HepG2 (cell line): Measurements from ENCODE around the gene LSM2. TPM values are rescaled to one million over a fixed set of nuclear protein-coding genes. Genes with fewer than 3 reads are reported as not detected.

ENCODE experiments used
- CSRNP1 ChIP-seq: sonication (generic); formaldehyde crosslinking; IDR thresholded peaks from 2 replicates; pipeline ENCODE4 v1.8.1; 2023; ENCODE audit warnings: mild to moderate bottlenecking, missing genetic modification reagents
- EHMT2 ChIP-seq: fragments of 200-600 bp; sonication (generic); IDR thresholded peaks from 2 replicates; pipeline ENCODE4 v1.7.0; 2017; ENCODE audit warnings: antibody characterized with exemption, low read depth, low read length, borderline replicate concordance
- GTF3A ChIP-seq: sonication (generic); formaldehyde crosslinking; conservative IDR thresholded peaks from 2 replicates; pipeline ENCODE4 v1.4.0; 2020; ENCODE audit warnings: mild to moderate bottlenecking, missing genetic modification reagents
- IRX3 ChIP-seq: sonication (generic); formaldehyde crosslinking; IDR thresholded peaks from 2 replicates; pipeline ENCODE4 v1.8.1; 2023; ENCODE audit warnings: mild to moderate bottlenecking, low read depth, missing genetic modification reagents, borderline replicate concordance
- MIXL1 ChIP-seq: IDR thresholded peaks from 2 replicates; pipeline ENCODE4 v1.6.1; 2016
- PCBP2 ChIP-seq: fragments of 200-400 bp; formaldehyde crosslinking; optimal IDR thresholded peaks from 2 replicates; pipeline ENCODE3; 2018; ENCODE audit warnings: low read length, low read depth; ENCODE audit not compliant: poor library complexity, severe bottlenecking
- PHF20 ChIP-seq: sonication (generic); formaldehyde crosslinking; IDR thresholded peaks from 2 replicates; pipeline ENCODE4 v1.5.0; 2020; ENCODE audit warnings: mild to moderate bottlenecking, missing genetic modification reagents
- ZNF33B ChIP-seq: sonication (generic); formaldehyde crosslinking; IDR thresholded peaks from 2 replicates; pipeline ENCODE4 v1.5.1; 2020; ENCODE audit warnings: mild to moderate bottlenecking, missing genetic modification reagents
- ZNF510 ChIP-seq: sonication (generic); formaldehyde crosslinking; IDR thresholded peaks from 2 replicates; pipeline ENCODE4 v1.4.0; 2020; ENCODE audit warnings: low read depth, mild to moderate bottlenecking, missing genetic modification reagents
- ZNF614 ChIP-seq: IDR thresholded peaks from 2 replicates; pipeline ENCODE4 v1.6.1; 2018; ENCODE audit warnings: missing biosample characterization, missing genetic modification reagents, inconsistent platforms, borderline replicate concordance
- ZNF672 ChIP-seq: sonication (generic); formaldehyde crosslinking; IDR thresholded peaks from 2 replicates; pipeline ENCODE4 v1.8.1; 2022; ENCODE audit warnings: missing genetic modification reagents
- polyA plus RNA-seq, 8 experiments: library from polyadenylated mRNA; depleted of rRNA in 3 of 8; stranded (reverse) in 7 of 8; unstranded in 1 of 8; fragments of >200 nt; fragmentation: Illumina TruSeq in 4 of 8; extraction: Trizol in 4 of 8; gene quantifications; 2 replicates each; pipeline versions ENCODE4 v1.2.1 to v1.2.3, GENCODE V29; 2011 to 2016; ENCODE audit warnings: low read depth in 4 of 8, missing spikeins in 1 of 8, mixed read lengths in 1 of 8; ENCODE audit not compliant: insufficient read depth in 1 of 8
- total RNA-seq, 5 experiments: library from RNA; depleted of rRNA; stranded (reverse); fragments of >200 nt; fragmentation: Illumina TruSeq; extraction: Trizol; gene quantifications; 2 replicates each; pipeline ENCODE4 v1.2.3, GENCODE V29; 2016; ENCODE audit warnings: low read depth in 1 of 5
- TF ChIP-seq, protein P1 (sequence below): sonication (generic); formaldehyde crosslinking; IDR thresholded peaks from 2 replicates; pipeline ENCODE4 v1.9.0; 2021; ENCODE audit warnings: missing genetic modification reagents, borderline replicate concordance
- TF ChIP-seq, protein P2 (sequence below): sonication (generic); formaldehyde crosslinking; IDR thresholded peaks from 2 replicates; pipeline ENCODE4 v1.4.0; 2020; ENCODE audit warnings: mild to moderate bottlenecking, missing genetic modification reagents
- TF ChIP-seq, protein P3 (sequence below): sonication (generic); formaldehyde crosslinking; IDR thresholded peaks from 2 replicates; pipeline ENCODE4 v1.5.1; 2020; ENCODE audit warnings: missing genetic modification reagents, mild to moderate bottlenecking, borderline replicate concordance

The LSM2 gene
- total and polyA plus RNA-seq, 2 of the 13 experiments (the other 11 are each of a cell fraction or from before 2014, with no cell fraction given), result 69.4 to 90.5 TPM

DNA sequence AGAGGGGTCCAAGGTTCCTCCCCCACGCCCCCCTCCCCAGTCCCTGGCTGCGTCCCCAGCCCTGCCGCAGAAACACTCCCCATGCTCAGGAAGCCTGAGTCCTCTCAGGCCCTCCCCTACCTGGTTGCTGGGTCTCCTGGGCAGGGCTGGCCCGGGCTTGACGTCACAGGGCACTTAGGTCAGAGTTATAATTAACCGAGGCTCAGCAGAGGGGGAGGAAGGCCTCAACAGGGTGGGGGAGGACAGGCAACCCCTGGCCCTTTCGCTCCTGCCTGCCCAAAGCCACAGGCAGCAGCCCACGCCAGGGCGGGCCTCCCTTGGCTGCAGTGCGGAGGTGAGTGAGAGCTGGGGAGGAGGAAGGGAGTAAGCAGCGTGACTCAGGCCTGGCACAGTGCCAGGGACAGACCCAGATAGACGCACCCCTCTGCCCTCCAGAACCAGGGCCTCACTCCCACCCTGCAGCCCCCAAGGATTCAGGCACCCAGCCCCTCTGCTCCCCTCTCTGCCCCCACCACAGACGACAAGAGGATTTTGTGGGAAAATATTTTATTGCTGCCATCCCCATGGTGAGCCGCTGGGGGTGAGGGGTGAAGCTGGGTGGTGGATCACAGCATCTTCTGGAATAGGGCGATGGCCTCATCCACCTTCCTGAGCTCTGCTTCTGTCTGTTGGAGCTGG lies 29.6 kb downstream of the LSM2 start, which contains the start of gene VWA7 (continued):
- TF ChIP-seq, protein P1, sequence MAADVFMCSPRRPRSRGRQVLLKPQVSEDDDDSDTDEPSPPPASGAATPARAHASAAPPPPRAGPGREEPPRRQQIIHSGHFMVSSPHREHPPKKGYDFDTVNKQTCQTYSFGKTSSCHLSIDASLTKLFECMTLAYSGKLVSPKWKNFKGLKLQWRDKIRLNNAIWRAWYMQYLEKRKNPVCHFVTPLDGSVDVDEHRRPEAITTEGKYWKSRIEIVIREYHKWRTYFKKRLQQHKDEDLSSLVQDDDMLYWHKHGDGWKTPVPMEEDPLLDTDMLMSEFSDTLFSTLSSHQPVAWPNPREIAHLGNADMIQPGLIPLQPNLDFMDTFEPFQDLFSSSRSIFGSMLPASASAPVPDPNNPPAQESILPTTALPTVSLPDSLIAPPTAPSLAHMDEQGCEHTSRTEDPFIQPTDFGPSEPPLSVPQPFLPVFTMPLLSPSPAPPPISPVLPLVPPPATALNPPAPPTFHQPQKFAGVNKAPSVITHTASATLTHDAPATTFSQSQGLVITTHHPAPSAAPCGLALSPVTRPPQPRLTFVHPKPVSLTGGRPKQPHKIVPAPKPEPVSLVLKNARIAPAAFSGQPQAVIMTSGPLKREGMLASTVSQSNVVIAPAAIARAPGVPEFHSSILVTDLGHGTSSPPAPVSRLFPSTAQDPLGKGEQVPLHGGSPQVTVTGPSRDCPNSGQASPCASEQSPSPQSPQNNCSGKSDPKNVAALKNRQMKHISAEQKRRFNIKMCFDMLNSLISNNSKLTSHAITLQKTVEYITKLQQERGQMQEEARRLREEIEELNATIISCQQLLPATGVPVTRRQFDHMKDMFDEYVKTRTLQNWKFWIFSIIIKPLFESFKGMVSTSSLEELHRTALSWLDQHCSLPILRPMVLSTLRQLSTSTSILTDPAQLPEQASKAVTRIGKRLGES (CRISPR knock-in tag), result no peak
- 0 out of 2 replicates have a peak, but pooled peaks have one; percentile 49 for TF ChIP-seq ZNF614
- no peak for TF ChIP-seq ZNF672
- TF ChIP-seq, protein P2, sequence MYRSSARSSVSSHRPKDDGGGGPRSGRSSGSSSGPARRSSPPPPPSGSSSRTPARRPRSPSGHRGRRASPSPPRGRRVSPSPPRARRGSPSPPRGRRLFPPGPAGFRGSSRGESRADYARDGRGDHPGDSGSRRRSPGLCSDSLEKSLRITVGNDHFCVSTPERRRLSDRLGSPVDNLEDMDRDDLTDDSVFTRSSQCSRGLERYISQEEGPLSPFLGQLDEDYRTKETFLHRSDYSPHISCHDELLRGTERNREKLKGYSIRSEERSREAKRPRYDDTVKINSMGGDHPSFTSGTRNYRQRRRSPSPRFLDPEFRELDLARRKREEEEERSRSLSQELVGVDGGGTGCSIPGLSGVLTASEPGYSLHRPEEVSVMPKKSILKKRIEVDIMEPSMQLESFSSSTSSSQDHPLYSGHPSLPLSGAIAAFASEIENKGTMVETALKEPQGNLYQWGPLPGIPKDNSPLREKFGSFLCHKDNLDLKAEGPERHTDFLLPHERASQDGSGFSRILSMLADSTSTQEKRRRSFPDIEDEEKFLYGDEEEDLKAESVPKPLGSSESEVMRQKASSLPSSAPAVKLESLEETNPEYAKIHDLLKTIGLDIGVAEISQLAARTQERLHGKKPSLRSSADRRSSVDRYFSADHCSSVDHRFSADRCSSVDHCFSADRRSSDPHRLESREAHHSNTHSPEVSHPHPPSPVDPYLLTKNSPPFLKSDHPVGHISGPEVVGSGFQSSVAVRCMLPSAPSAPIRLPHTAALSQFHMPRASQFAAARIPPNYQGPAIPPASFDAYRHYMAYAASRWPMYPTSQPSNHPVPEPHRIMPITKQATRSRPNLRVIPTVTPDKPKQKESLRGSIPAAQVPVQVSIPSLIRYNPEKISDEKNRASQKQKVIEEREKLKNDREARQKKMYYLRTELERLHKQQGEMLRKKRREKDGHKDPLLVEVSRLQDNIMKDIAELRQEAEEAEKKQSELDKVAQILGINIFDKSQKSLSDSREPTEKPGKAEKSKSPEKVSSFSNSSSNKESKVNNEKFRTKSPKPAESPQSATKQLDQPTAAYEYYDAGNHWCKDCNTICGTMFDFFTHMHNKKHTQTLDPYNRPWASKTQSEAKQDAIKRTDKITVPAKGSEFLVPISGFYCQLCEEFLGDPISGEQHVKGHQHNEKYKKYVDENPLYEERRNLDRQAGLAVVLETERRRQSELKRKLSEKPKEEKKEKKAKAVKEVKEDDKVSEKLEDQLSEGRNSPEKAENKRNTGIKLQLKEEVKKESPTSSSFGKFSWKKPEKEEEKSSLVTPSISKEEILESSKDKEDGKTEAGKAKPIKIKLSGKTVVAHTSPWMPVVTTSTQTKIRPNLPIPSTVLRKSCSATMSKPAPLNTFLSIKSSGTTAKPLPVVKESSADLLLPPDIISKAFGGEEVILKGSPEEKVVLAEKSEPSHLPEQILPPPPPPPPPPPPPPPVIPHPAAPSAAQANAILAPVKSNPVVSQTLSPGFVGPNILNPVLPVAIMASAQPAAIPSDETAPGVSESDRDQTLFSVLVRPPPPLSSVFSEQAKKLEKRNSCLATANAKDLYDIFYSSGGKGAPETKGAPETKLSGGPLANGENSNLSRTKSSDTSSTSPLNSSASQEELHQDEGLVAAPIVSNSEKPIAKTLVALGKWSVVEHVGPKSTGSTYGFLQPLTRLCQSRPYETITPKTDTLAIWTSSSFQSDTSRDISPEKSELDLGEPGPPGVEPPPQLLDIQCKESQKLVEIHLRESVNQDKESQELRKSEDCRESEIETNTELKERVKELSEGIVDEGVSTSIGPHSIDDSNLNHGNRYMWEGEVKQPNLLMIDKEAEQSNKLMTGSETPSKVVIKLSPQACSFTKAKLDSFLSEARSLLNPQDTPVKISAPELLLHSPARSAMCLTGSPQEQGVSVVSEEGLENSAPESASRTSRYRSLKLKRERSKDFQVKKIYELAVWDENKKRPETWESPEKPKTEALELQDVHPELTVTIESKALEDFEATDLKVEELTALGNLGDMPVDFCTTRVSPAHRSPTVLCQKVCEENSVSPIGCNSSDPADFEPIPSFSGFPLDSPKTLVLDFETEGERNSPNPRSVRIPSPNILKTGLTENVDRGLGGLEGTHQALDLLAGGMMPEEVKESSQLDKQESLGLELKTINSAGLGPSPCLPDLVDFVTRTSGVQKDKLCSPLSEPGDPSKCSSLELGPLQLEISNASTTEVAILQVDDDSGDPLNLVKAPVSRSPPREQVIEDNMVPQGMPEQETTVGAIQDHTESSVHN, result no peak
- TF ChIP-seq ZNF33B (CRISPR knock-in tag), result no peak
- no peak for TF ChIP-seq CSRNP1 (CRISPR knock-in tag)
- TF ChIP-seq PCBP2, result no peak
- no peak for TF ChIP-seq GTF3A (CRISPR knock-in tag)
- TF ChIP-seq, protein P3, sequence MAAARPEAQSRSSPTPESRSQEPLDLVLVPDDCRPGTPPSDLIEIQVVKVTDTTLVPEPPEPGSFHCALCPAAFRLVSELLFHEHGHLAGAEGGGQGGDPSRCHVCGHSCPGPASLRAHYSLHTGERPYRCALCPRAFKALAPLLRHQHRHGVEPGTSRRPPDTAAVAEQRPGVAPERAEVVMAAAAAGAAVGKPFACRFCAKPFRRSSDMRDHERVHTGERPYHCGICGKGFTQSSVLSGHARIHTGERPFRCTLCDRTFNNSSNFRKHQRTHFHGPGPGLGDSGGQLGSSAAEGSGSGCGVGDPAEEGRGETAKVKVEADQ, result 0 out of 2 replicates have a peak, but pooled peaks have one; percentile 47
- 0 out of 2 replicates have a peak, but pooled peaks have one; percentile 12 for TF ChIP-seq PHF20 (CRISPR knock-in tag)
- TF ChIP-seq EHMT2, result no peak
- no peak for TF ChIP-seq IRX3 (CRISPR knock-in tag)
- TF ChIP-seq ZNF510, result no peak
- TF ChIP-seq MIXL1 (CRISPR knock-in tag), result peak; percentile 94
